Osteocyte (in vitro differentiated cells): ENCODE measurements around the gene STK26. TPM values are rescaled to one million over a fixed set of nuclear protein-coding genes. Genes with fewer than 3 reads are reported as not detected.

Experiments
- DNase-seq: peaks from one replicate; pipeline ENCODE4 v3.0.0; 2021; ENCODE audit warnings: mixed read lengths; ENCODE audit not compliant: unreplicated experiment; ENCODE audit errors: extremely low spot score
- H3K27ac Mint-ChIP-seq: one replicate; pipeline ENCODE4 v1.8.0; 2021; ENCODE audit warnings: mild to moderate bottlenecking, mixed read lengths; ENCODE audit not compliant: unreplicated experiment
- H3K27me3 Mint-ChIP-seq: one replicate; pipeline ENCODE4 v1.8.0; 2021; ENCODE audit warnings: mixed read lengths; ENCODE audit not compliant: unreplicated experiment
- H3K36me3 Mint-ChIP-seq: one replicate; pipeline ENCODE4 v1.8.0; 2021; ENCODE audit warnings: mixed read lengths; ENCODE audit not compliant: unreplicated experiment
- H3K4me1 Mint-ChIP-seq: one replicate; pipeline ENCODE4 v1.8.0; 2021; ENCODE audit warnings: mixed read lengths; ENCODE audit not compliant: unreplicated experiment
- H3K4me3 Mint-ChIP-seq: one replicate; pipeline ENCODE4 v1.8.0; 2021; ENCODE audit warnings: mild to moderate bottlenecking, moderate library complexity, mixed read lengths; ENCODE audit not compliant: unreplicated experiment
- H3K9me3 Mint-ChIP-seq: one replicate; pipeline ENCODE4 v1.8.0; 2021; ENCODE audit warnings: mixed read lengths; ENCODE audit not compliant: unreplicated experiment
- CTCF ChIP-seq: fragments of 200-600 bp; sonication (generic); IDR thresholded peaks from 2 replicates; pipeline ENCODE4 v1.5.0; 2021; ENCODE audit warnings: antibody characterized with exemption, mild to moderate bottlenecking, moderate library complexity
- long read RNA-seq: library from polyadenylated mRNA; unstranded; transcript quantifications from one replicate; pipeline ENCODE4 v2.0.0, GENCODE V29; 2021
- total RNA-seq: library from RNA; stranded (reverse); gene quantifications from 2 replicates; pipeline ENCODE4 v1.2.1, GENCODE V29; 2021

The STK26 gene
- total RNA-seq, result 13.9 and 14.2 TPM in 2 replicates
- long read RNA-seq, transcript STK26-202 (12 exons, 3,288 nt), result major isoform, 48 of 81 reads
- long read RNA-seq, transcript STK26-201 (11 exons, 3,179 nt), result minor isoform, 5 of 81 reads
- long read RNA-seq, partial matches to known transcripts, result 10 of 81 reads
- long read RNA-seq, other reads (novel, unspliced or antisense), result 15 of 81 reads

GRCh38 chrX:132022967-132023895, at the start of gene STK26:
Gene STK26 (plus strand): TSS chrX:132023302. CDS start chrX:132023618, 316 bp downstream.
- Mint-ChIP-seq H3K4me3 (peak within 1 kb of the TSS; percentile 89), H3K27ac (peak within 1 kb of the TSS; percentile 62), H3K27me3 (no peaks in the 10 kb centered on the region), H3K36me3 (no peaks in the 10 kb centered on the region), H3K4me1 (peaks cover 26% of the 10 kb centered on the region), H3K9me3 (no peaks in the 10 kb centered on the region)
- peak; percentile 91 for DNase-seq
- TF ChIP-seq CTCF, result no peak

GRCh38 chrX:131975851-131976250, 47.3 kb upstream of the STK26 start:
- Mint-ChIP-seq H3K4me1 (no peaks in the 10 kb centered on the region), H3K27me3 (no peaks in the 10 kb centered on the region), H3K9me3 (no peaks in the 10 kb centered on the region), H3K27ac (no peak overlapping the region), H3K36me3 (no peaks in the 10 kb centered on the region), H3K4me3 (no peak overlapping the region)
- DNase-seq, result no peak
- TF ChIP-seq CTCF, result no peak

- no peak for DNase-seq
- Mint-ChIP-seq H3K9me3 (no peaks in the 10 kb centered on the region), H3K27me3 (peaks cover 6% of the 10 kb centered on the region), H3K27ac (no peak overlapping the region), H3K4me3 (no peak overlapping the region), H3K36me3 (no peaks in the 10 kb centered on the region), H3K4me1 (no peaks in the 10 kb centered on the region)
- no peak for TF ChIP-seq CTCF
Measured at GRCh38 chrX:131977619-131978018, 45.5 kb upstream of the STK26 start.

GRCh38 chrX:131979116-131979515, 44.0 kb upstream of the STK26 start:
- Mint-ChIP-seq H3K4me1 (no peaks in the 10 kb centered on the region), H3K27ac (no peak overlapping the region), H3K36me3 (no peaks in the 10 kb centered on the region), H3K27me3 (peaks cover 14% of the 10 kb centered on the region), H3K9me3 (no peaks in the 10 kb centered on the region), H3K4me3 (no peak overlapping the region)
- no peak for TF ChIP-seq CTCF
- DNase-seq, result no peak

- Mint-ChIP-seq H3K4me3 (no peak overlapping the region), H3K36me3 (no peaks in the 10 kb centered on the region), H3K27ac (no peak overlapping the region), H3K9me3 (no peaks in the 10 kb centered on the region), H3K4me1 (no peaks in the 10 kb centered on the region), H3K27me3 (peaks cover 35% of the 10 kb centered on the region)
- no peak for TF ChIP-seq CTCF
- DNase-seq, result no peak
Measured at GRCh38 chrX:131985526-131986049, 37.5 kb upstream of the STK26 start.
